HG03159 (cell line): ENCODE measurements around the gene MGLL.
"Not testable (repeated sequence)": the region's sequence is repeated elsewhere in the genome, so short reads cannot be mapped to it uniquely, and the experiment has no call there.

ENCODE experiments used
- ATAC-seq: cut with Tn5 transposase; IDR thresholded peaks from one replicate; pipeline ENCODE4 v1.9.1; 2021; ENCODE audit warnings: mild to moderate bottlenecking, moderate library complexity; ENCODE audit not compliant: unreplicated experiment

The MGLL gene

GRCh38 chr3:127693336-127693843 lies 128.9 kb downstream of the MGLL start:
- no peak for ATAC-seq

- ATAC-seq: no peak
These were observed 129.6 kb downstream of the MGLL start for GRCh38 chr3:127692501-127693335.

GRCh38 chr3:127691974-127692373 lies 130.3 kb downstream of the MGLL start:
- ATAC-seq: no peak

GRCh38 chr3:127691489-127691888 lies 130.8 kb downstream of the MGLL start:
- ATAC-seq: no peak

- ATAC-seq: no peak
These were observed 131.4 kb downstream of the MGLL start for GRCh38 chr3:127690823-127691452.

- ATAC-seq: no peak
These were observed 132.2 kb downstream of the MGLL start for GRCh38 chr3:127690106-127690505.

- no peak for ATAC-seq
These were observed 133.0 kb downstream of the MGLL start for GRCh38 chr3:127689266-127689860.

- ATAC-seq: no peak
These were observed 133.7 kb downstream of the MGLL start for GRCh38 chr3:127688416-127689265.

GRCh38 chr3:127688022-127688415 lies 134.3 kb downstream of the MGLL start:
- no peak for ATAC-seq

- no peak for ATAC-seq
These were observed 135.0 kb downstream of the MGLL start for GRCh38 chr3:127687228-127687737.

- no peak for ATAC-seq
These were observed 135.8 kb downstream of the MGLL start for GRCh38 chr3:127686512-127686894.

GRCh38 chr3:127685708-127686511 lies 136.4 kb downstream of the MGLL start:
- ATAC-seq: no peak

GRCh38 chr3:127684871-127685707 lies 137.2 kb downstream of the MGLL start:
- no peak for ATAC-seq

GRCh38 chr3:127682561-127682960 lies 139.8 kb downstream of the MGLL start:
- no peak for ATAC-seq

GRCh38 chr3:127682175-127682554 lies 140.2 kb downstream of the MGLL start:
- ATAC-seq: not testable (repeated sequence)

- ATAC-seq: no peak
These were observed 141.5 kb downstream of the MGLL start for GRCh38 chr3:127680798-127681221.

GRCh38 chr3:127680146-127680661 lies 142.1 kb downstream of the MGLL start:
- no peak for ATAC-seq

- ATAC-seq: no peak
These were observed 142.7 kb downstream of the MGLL start for GRCh38 chr3:127679534-127680145.
